Ecto neural progenitor cell (in vitro differentiated cells): ENCODE measurements around the gene UNC79.
"Not testable (repeated sequence)": the region's sequence is repeated elsewhere in the genome, so short reads cannot be mapped to it uniquely, and the experiment has no call there.

Experiments used
- DNase-seq: peaks from one replicate; pipeline ENCODE4 v3.0.0-alpha.2; 2018; ENCODE audit warnings: low spot score

UNC79 gene

DNA sequence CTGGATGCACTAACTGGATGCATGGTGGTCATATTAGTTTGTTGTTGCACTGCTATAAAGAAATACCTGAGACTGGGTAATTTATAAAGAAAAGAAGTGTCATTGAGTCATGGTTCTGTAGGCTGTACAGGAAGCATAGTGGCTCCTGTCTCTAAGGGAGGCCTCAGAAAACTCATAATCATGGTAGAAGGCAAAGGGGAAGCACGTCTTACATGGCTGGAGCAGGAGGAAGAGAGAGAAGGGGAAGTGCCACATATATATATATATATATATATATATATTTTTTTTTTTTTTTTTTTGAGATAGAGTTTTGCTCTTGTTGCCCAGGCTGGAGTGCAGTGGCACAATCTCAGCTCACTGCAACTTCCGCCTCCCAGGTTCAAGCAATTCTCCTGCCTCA, 62.9 kb downstream of the UNC79 start:
- DNase-seq, result not testable (repeated sequence)

DNA sequence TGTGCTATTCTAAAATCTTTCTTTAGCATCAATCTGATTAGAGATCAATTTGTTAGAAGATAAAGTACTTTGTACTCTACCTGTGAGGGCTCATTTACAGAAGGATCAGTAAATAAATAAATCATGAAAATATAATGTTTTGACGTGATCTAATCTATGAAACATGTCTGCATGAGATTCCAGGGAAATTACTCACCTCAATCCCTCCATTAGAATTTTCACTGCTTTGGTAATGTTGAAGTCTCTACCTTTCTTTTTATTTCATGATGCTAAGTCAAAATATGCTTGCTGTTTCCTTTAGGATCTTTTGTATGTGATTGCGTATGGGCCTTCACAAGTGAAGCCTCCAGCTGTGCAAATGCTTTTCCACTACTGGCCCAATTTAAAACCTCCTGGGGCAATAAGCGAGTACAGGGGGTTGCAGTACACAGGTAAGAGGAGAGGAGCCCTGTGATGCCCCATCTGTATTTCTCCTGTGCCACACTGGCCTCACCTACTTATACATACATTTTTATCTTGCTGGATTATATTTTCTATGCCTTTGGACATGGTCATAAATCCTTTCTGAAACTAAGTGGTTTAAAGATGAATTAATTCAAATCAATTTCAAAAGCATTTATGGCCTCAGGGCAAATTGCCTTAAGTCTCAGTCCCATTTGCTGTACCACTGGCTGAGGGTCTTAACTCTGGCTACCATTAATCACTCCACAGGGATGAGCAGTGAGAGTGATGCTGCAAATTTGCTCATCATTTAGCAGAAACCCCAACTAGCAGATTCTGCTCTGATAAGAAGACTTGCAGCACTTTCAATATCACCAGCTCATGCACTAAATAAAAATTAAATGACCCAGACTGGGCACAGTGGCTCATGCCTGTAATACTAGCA, 66.4 kb downstream of the UNC79 start:
- no peak for DNase-seq

DNA sequence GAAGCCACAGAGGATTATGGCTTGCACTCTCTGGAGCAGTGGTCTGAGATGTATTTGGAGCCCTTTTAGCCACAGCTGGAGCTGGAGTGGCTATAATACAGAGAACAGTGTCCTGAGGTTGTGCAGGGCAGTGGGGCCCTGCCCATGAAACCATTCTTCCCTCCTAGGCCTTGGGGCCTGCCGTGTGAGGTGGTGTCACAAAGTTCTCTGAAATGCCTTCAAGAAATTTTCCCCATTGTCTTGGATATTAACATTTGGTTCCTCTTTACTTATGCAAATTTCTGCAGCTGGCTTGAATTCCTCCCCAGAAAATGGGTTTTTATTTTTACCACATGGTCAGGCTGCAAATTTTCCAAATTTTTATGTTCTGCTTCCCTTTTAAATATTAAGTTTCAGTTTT, 79.3 kb downstream of the UNC79 start:
- DNase-seq, result no peak

DNA sequence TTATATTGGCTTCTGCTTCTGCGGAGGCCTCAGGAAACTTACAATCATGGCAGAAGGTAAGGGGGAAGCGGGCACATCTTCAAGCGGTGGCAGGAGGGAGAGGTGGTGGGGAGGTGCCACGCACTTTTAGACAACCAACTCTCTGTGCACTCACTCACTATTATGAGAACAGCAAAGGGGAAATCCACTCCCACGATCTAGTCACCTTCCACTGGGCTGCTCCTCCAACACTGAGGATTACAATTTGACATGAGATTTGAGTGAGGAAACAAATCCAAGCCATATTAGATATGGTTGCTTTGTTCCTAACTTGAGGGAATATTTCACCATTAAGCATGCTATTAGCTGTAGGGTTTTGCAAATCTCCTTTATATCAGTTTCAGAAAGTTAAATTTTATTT, 80.3 kb downstream of the UNC79 start:
- no peak for DNase-seq

DNA sequence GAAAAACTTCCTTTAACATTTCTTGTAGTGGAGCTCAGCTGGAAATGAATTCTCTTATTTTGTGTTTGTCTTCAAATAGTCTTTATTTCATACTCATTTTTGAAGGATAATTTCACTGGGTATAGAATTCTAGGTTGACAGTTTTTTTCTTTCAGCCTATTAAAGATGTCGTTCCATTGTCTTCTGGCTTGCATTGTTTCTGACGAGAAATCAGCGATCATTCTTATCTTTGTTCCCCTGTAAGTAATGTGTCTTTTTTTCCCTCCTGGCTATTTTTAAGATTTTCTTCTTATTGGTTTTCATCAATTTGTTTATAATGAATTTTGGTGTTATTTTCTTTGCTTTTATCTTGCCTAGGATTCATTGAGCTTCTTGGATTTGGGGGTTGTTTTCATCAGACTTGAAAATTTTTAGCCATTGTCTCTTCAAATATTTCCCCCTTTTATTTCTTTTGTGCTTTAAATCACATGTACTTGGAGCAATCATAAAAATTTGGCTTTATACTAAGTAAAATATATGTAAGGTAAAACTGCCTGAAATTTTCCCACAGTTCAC, 89.4 kb downstream of the UNC79 start:
- DNase-seq, result no peak

DNA sequence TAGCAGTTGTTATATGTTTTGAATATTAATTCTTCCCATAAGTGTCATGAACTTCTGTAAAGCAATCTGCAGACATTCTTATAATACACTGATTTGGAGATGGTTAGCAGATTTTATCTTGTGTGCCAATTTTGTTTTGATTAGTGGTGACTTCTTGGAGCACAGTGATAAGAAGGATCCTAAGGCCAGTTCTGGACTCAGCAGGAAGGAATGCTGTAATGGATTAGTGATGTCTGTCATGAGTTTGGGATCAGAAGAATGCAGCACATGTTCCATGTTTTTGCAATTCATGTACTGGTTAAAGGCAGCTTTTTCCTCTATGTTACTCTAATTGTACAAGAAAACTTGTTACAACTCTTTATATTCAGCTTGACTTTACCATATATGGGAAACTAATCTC, 91.5 kb downstream of the UNC79 start:
- DNase-seq, result no peak

DNA sequence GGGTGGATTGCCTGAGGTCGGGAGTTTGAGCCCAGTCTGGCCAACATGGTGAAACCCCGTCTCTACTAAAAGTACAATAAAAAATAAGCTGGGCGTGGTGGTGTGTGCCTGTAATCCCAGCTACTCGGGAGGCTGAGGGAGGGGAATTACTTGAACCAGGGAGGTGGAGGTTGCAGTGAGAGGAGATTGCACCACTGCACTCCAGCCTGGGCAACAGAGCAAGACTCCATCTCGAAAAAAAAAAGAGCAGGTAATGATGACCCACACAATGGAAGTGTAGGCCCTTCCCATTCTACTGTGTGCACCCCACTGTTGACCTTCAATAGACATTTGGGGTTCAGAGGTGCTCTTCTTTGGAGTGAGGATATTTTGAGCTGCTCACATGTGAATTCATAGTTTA, 94.5 kb downstream of the UNC79 start:
- not testable (repeated sequence) for DNase-seq

DNA sequence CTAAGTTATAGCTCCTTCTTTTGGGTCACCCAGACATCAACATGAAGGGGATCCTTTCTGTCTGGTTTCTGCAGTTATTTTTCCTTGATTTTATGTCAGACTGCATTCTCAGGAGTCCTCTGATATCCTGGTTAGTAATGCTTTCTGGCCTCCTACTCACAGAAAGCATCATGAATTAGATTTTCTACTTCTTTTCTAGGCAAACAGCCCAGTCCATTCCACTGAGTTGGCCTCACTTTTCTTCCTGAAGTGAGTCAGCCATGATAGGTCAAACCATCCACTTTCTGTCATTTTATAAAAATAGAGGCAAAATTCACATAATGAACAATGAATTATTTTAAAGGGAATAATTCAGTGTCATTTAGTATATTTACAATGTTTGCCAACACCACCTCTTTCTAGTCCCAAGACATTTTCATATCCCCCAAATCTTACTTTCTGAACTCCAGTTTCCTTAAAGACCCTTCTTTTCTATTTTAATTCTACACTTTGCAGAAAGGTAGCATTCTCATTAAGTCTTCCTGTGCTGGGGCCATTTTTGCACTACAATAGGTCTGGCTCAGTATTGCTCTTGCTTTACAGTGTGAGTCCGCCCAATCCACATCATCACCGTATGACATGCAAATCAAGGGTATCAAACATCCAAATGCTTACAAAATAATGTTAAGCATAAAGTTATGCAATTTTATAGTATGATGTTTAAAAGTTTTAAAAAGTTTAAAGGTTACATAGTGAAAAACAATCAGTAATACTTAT, 95.1 kb downstream of the UNC79 start:
- no peak for DNase-seq

DNA sequence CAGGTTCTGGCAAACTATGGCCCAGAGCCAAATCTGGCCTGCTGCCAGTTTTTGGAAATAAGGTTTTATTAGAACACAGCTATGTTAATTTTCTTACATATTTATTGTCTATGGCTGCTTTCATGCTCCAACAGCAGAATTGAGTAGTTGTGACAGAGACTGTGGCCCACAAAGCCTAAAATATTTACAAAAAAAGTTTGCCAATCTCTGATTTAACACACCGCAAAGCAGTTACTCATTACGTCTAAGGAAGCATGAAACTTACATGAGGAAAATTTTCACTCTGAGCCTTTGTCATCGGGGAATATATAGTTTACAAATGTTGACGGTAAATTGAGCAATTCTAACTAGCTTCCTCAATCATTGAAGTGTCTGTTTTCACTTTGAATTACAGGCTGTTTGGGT, 96.5 kb downstream of the UNC79 start:
- no peak for DNase-seq

DNA sequence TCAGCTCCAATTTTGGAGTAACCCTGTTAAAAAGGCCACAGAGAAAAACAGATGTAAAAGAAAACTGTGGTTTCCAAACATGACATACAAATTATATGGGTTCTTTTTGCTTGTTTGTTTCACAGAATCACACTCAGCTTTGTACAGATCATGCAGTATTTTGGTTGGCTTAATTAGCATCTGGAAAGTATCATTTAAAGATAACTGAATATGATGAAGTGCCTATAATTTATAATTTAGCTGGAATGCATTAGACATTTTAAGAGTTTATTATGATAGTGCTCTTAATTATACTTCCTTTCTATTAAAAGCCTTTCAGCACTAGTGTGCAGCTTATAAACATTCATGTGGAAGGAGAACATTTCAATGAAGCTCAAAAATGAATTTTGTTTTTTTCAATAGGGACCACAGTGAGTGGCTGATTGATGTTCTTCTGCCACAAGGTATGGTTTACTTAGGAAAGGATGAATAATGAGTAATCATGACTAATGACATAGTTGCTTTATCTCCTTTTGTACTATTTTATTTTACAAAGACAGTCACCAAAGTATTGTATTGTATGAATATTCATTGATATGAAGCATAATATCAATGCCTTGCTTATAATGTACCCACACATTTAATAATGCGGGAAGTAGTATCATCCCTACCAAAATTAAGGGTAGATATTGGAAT, 98.3 kb downstream of the UNC79 start:
- DNase-seq, result no peak

DNA sequence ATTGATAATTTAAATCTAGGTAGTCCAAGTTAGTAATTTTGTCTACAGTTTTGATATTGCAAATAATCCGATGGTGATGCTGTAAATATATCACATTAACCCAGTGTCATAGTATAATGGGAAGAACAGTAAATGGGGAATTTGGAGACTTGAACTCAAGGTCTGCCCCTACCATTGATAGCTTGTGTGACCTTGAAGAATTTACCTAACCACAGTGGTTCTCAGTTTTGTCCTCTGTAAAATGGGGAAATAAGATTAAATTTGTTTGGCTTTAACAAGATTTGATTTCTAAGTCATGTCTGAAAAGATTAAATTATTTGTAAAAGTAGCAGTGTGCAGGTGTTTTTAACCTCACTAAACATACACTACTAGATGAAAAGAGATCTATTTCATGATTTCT, 100.9 kb downstream of the UNC79 start:
- no peak for DNase-seq

DNA sequence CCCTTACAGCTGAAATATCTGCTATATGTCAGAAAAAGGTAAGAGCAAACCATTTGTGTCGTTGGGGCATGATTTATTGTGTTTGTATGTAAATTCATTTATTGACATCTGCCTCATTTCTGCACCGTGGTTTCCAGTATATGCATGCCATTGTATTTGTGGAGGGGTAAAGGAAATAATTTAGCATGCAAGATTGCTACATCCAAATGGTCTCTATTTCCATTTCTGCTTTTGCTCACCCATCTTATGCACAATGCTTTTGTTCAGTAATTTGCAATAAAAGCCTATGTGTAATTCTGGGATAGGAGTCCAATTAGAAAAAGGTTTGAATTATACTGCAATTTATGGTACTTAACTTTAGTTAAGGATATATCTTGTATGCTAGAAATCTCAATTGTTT, 101.8 kb downstream of the UNC79 start:
- no peak for DNase-seq

DNA sequence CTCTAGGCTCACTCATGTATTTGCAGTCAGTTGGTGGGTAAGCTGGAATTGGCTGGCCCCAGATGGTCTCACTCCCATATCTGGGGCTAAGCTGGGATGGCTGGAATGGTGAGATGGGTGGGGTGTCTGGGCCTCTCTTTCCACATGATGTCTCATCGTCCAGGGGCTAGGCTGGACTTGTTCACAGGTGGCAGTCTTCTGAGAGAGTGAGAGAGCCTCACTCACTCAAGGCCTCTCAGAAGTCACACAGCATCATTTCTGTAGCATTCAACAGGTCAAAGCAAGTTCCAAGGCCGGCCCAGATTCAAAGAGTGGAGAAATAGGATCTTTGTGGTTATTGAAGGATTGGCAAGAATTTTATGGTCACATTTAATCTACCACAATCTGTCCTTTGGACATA, 102.7 kb downstream of the UNC79 start:
- DNase-seq, result no peak

DNA sequence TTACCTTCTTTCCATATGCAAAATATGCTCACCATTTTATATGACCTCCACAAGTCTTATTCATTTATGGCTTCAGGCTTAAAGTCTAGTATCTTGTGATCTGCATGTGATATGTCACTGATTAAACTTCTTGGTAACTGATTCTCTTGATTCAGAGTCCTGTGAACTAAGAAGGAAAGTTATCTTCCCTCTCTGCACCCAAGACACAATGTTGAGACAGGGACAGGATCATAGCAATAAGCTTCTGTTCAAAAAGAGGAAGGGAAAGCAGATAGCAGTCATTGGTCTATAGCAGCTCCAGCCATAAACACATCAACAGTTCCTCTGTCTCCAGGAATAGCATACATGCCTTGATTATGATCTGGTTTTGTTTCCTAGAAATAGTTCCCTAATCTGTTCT, 103.1 kb downstream of the UNC79 start:
- no peak for DNase-seq

DNA sequence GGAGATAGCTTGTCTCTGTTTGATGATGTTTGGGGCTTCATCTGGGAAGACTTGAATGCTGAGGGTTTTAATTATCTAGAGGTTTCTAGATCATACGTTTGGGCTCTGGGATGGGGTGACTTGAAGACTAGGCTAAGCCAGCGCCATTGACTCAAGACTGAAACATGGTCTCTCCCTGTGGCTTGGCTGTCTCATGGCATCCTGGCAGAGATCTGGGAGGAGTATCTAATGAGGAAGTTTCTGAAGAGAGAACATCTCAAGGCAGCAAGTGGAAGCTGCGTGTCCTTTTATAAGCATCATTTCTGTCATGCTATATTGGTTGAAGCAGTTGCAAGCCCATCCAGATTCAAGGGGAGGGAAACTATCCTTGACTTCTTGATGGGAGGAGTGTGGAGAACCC, 104.8 kb downstream of the UNC79 start:
- DNase-seq, result no peak

DNA sequence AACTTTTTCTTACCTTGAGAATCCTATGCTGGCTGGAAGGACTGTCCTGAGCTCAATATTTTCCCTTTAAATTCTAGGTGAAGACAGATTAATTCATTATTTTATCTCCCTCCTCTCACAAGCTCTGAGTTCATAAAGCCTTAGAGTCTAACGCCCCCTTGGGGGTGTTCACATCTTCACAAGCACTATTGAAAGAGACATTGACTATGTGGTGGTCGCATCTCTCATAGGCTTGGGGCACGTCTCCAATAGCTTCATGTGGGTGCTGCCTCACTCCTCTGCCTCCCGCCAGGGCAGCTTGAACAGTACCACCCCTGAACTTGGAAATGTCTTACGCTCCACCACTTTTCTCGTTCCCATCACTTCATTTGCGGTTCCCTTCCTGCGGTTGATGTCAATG, 106.2 kb downstream of the UNC79 start:
- no peak for DNase-seq

DNA sequence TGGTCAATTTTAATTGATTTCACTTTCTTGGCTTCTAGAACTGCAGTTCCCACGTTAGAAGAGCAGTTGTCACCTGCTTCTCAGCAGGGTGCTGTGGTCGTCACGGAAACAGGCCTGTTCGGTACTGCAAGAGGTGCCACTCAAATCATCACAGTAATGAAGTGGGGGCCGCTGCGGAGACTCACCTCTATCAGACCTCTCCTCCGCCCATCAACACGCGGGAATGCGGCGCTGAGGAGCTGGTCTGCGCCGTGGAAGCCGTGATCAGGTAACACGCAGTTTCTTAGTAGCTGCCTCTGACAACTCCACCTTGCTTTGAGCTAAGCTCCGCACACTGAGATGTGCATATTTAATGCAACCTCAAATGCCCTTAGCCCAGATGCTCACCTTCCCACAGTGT, 107.2 kb downstream of the UNC79 start:
- no peak for DNase-seq

DNA sequence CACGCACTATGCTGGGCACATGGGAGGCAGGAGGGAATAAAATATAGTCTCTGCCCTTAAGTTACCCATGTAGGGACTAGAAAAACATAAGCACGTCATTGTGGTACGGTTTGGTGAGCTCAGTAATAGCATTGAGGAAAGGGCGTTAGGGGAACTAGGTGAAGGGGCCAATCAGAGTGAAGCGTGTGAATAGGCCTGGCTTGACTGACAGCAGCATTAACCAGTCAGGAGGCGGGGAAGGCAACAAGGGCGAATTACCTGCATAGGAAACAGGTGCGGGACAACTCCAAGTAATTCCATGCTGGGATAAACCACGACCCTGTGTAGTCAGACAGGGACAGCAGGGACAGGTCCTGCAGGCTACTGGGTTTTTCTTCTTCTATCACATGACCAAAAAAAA, 107.7 kb downstream of the UNC79 start:
- no peak for DNase-seq

DNA sequence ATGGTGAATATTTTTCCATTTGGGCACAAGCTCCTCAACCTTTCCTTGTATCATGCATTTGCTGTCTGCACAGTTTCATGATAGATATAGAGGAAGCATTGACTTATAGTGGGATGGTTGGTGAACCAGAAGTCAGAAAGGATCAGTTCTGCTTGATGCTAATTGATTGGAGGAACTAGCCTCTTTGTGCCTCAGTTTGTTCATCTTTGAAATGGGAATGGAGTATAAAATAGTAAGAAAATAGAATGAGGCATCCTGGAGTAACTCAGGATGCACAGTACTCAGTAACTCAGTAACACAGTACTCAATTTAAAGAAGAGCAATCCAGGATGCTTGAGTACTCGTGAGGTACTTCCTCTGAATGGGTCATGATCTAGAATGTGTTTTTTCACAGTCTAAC, 109.5 kb downstream of the UNC79 start:
- DNase-seq, result no peak

DNA sequence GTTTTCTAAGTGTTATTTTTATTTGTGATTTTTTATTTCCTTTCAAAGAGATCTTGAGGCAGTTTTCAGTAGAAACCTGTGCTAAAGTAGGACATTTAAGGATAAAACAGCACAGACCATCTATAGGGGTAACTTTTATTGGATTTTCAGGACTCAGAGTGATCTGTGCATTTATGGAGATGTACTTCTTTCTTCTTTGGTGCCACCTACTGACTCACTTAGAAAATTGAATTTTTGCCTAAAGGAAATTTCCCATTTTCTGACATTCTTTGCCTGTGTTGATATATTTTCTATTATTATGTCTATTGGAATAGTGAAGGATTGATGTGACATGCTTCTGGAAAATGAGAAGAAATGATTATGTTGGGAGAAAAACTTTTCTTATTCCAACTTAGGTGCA, 113.0 kb downstream of the UNC79 start:
- no peak for DNase-seq

DNA sequence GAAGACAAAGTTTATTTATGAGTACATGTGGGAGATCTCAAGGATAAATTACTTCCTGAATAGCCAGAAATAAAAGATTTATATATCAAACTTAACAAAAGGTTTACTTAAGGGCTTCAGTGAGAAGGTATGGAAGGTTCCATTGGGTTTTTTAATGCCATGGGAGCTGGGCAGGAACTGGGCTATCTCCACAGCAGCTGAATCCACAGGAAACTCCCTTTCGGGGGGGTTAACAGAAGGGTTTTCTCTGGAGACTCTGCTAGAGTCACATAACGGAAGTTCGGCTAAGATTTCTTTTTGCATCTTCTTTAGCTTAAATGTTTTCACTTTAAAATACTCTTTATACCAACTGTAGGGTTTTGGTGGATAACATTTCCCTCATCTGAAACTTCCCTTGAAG, 113.5 kb downstream of the UNC79 start:
- no peak for DNase-seq

DNA sequence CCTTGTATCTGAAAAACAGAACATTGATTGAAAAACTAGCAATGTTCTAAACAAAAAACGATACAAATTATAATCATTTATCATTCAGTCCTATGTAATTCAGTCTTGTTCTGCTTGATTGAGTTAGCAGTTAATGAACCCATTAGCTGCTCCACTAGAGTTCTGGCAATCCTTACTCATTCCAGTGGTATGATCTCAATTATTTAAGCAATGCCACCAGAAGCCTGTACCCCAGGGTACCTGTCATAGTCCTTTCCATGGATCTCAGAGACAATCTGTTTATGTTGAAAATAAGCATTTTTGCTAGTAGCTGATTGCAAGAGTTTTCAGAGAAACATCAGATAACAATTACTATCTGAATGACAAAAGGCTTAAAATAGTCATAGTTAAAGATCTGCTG, 115.9 kb downstream of the UNC79 start:
- DNase-seq, result no peak
